H1 (cell line): ENCODE data around the gene MMP25. TPM values are rescaled to one million over a fixed set of nuclear protein-coding genes. Genes with fewer than 3 reads are reported as not detected.

Source experiments
- CBX5 ChIP-seq: fragments of 300-800, 300-1000 bp; sonication (generic); IDR thresholded peaks from 2 replicates; pipeline ENCODE4 v1.7.1; 2016; ENCODE audit warnings: antibody characterized with exemption, low read length, low read depth
- CHD7 ChIP-seq: fragments of 300-600 bp; sonication (generic); IDR thresholded peaks from 2 replicates; pipeline ENCODE4 v1.7.1; 2012; ENCODE audit warnings: low read length, moderate library complexity, mild to moderate bottlenecking, inconsistent platforms; ENCODE audit not compliant: insufficient replicate concordance
- EGR1 ChIP-seq: IDR thresholded peaks from 2 replicates; pipeline ENCODE4 v1.6.1; 2011; ENCODE audit warnings: low read depth, low read length, borderline replicate concordance
- EZH2 ChIP-seq: fragments of 200-600 bp; sonication (generic); IDR thresholded peaks from 2 replicates; pipeline ENCODE4 v1.7.1; 2012; ENCODE audit warnings: low read depth, mild to moderate bottlenecking, moderate library complexity, low read length, inconsistent platforms; ENCODE audit not compliant: severe bottlenecking
- GTF2F1 ChIP-seq: IDR thresholded peaks from 2 replicates; pipeline ENCODE4 v1.6.1; 2012; ENCODE audit warnings: low read depth, low read length, improper control_type of control experiment, borderline replicate concordance
- JUND ChIP-seq: IDR thresholded peaks from 2 replicates; pipeline ENCODE4 v1.6.1; 2011; ENCODE audit warnings: mild to moderate bottlenecking, improper control_type of control experiment, low read length
- KDM5A ChIP-seq: fragments of 200-600 bp; IDR thresholded peaks from 2 replicates; pipeline ENCODE4 v1.7.1; 2012; ENCODE audit warnings: mild to moderate bottlenecking, low read length, inconsistent platforms, mixed read lengths
- NANOG ChIP-seq: IDR thresholded peaks from 2 replicates; pipeline ENCODE4 v1.6.1; 2011; ENCODE audit warnings: low read length, low read depth, mild to moderate bottlenecking, inconsistent platforms; ENCODE audit not compliant: insufficient read depth, poor library complexity, severe bottlenecking
- SIN3A ChIP-seq, 2 experiments: IDR thresholded peaks in 1 of 2; conservative IDR thresholded peaks in 1 of 2; 2 replicates each; pipeline ENCODE4 v1.6.1; 2011 to 2012; ENCODE audit warnings: low read length in 2 of 2, improper control_type of control experiment in 1 of 2, low read depth in 1 of 2, mild to moderate bottlenecking in 1 of 2
- TAF1 ChIP-seq: IDR thresholded peaks from 2 replicates; pipeline ENCODE4 v1.6.1; 2011; ENCODE audit warnings: mild to moderate bottlenecking, low read depth, low read length
- USF2 ChIP-seq: IDR thresholded peaks from 2 replicates; pipeline ENCODE4 v1.6.1; 2011; ENCODE audit warnings: low read length, improper control_type of control experiment
- polyA plus RNA-seq, 7 experiments: library from polyadenylated mRNA; depleted of rRNA in 3 of 7; stranded (reverse) in 5 of 7; unstranded in 2 of 7; fragments of >200 nt in 5 of 7; fragments of 200-250 nt in 2 of 7; gene quantifications; 1 replicate in 5 of 7; 2 replicates in 1 of 7; 4 replicates in 1 of 7; pipeline versions ENCODE4 v1.2.1 to v1.2.3, GENCODE V29; 2011 to 2013; ENCODE audit warnings: missing spikeins in 2 of 7, mixed read lengths in 2 of 7
- total RNA-seq: library from RNA; stranded (reverse); fragmentation: NEBNext Ultra II Directional; extraction: Animal tissue kit (Norgen Biotek cat#: 25700); gene quantifications from 2 replicates; pipeline ENCODE4 v1.2.1, GENCODE V29; 2021

MMP25 gene
- total and polyA plus RNA-seq, 2 of the 8 experiments (the other 6 are each of a cell fraction or from before 2014, with no cell fraction given): 7.7 to 26.7 TPM

- TF ChIP-seq CHD7 (no peak), NANOG (peak; percentile 21), KDM5A (no peak), USF2 (no peak), EGR1 (peak; percentile 96), EZH2 (no peak), JUND (no peak), TAF1 (peak; percentile 88), SIN3A (conservative IDR thresholded peaks at IDR 0.05 in 1 of 2, IDR thresholded peaks at IDR 0.05 in 1 of 2; ENCODE audit: low read depth in 1 of 2, low read length in 2 of 2) (peak in 1 of 2 experiments; percentile 72; a peak in 1 of 4 replicates), CBX5 (no peak), GTF2F1 (no peak)
Measured at GRCh38 chr16:3020247-3020603, 26.1 kb upstream of the MMP25 start, which contains the start of gene TNFRSF12A (continued).
